GM18861 (cell line): ENCODE data around the gene KIAA1191.
"Not testable (repeated sequence)": the region's sequence is repeated elsewhere in the genome, so short reads cannot be mapped to it uniquely, and the experiment has no call there.

ENCODE experiments used
- ATAC-seq: cut with Tn5 transposase; IDR thresholded peaks from one replicate; pipeline ENCODE4 v1.9.1; 2021; ENCODE audit not compliant: unreplicated experiment

KIAA1191 gene

GRCh38 chr5:176317534-176318374, 43.8 kb downstream of the KIAA1191 start:
- ATAC-seq, result no peak

- not testable (repeated sequence) for ATAC-seq
Observed at GRCh38 chr5:176305356-176305755, 56.2 kb downstream of the KIAA1191 start.
